Fibroblast of lung (primary cell): Measurements from ENCODE around the gene SLC2A5. TPM values are rescaled to one million over a fixed set of nuclear protein-coding genes. Genes with fewer than 3 reads are reported as not detected.
"Not testable (repeated sequence)": the region's sequence is repeated elsewhere in the genome, so short reads cannot be mapped to it uniquely, and the experiment has no call there.

Source experiments
- DNase-seq, 2 donors: peaks; one replicate each; pipeline versions ENCODE4 v3.0.0 to v3.0.0-alpha.2; 2010; ENCODE audit warnings: low read depth in 2 of 2
- H2AFZ ChIP-seq: 2 replicates; pipeline ENCODE4 v1.5.1; 2012; ENCODE audit warnings: low read length, control low read depth, inconsistent platforms
- H3K27ac ChIP-seq: 2 replicates; pipeline ENCODE4 v1.5.1; 2011; ENCODE audit warnings: low read length, control low read depth; ENCODE audit not compliant: insufficient read depth
- H3K27me3 ChIP-seq: 2 replicates; pipeline ENCODE4 v1.5.1; 2011; ENCODE audit warnings: mild to moderate bottlenecking, low read length; ENCODE audit not compliant: control insufficient read depth, insufficient read depth
- H3K36me3 ChIP-seq: 2 replicates; pipeline ENCODE4 v1.5.1; 2011; ENCODE audit warnings: low read length; ENCODE audit not compliant: control insufficient read depth, insufficient read depth
- H3K4me1 ChIP-seq: 2 replicates; pipeline ENCODE4 v1.5.1; 2011; ENCODE audit warnings: low read length; ENCODE audit not compliant: control insufficient read depth, insufficient read depth; ENCODE audit errors: extremely low read depth
- H3K4me2 ChIP-seq: 2 replicates; pipeline ENCODE4 v1.5.1; 2011; ENCODE audit warnings: low read length, control low read depth; ENCODE audit not compliant: insufficient read depth; ENCODE audit errors: extremely low read depth
- H3K4me3 ChIP-seq, 4 experiments: fragments of 200-600 bp in 1 of 4; sonication (generic) in 1 of 4; replicated peaks in 1 of 4; 2 replicates each; pipeline ENCODE4 v1.5.1; 2011 to 2016; ENCODE audit warnings: low read length in 4 of 4, low read depth in 3 of 4, mild to moderate bottlenecking in 3 of 4, control low read depth in 2 of 4, inconsistent platforms in 1 of 4, mixed read lengths in 1 of 4; ENCODE audit not compliant: insufficient read depth in 1 of 4; ENCODE audit errors: control extremely low read depth in 1 of 4
- H3K79me2 ChIP-seq: 2 replicates; pipeline ENCODE4 v1.5.1; 2012; ENCODE audit warnings: mild to moderate bottlenecking, low read length, inconsistent platforms; ENCODE audit not compliant: control insufficient read depth, insufficient read depth
- H3K9ac ChIP-seq: 2 replicates; pipeline ENCODE4 v1.5.1; 2011; ENCODE audit warnings: mild to moderate bottlenecking, low read length, control low read depth; ENCODE audit not compliant: insufficient read depth
- H3K9me3 ChIP-seq: 2 replicates; pipeline ENCODE4 v1.5.1; 2012; ENCODE audit warnings: low read depth, low read length; ENCODE audit not compliant: control insufficient read depth, insufficient read depth
- H4K20me1 ChIP-seq: 2 replicates; pipeline ENCODE4 v1.5.1; 2011; ENCODE audit warnings: low read length; ENCODE audit not compliant: control insufficient read depth, insufficient read depth; ENCODE audit errors: extremely low read depth
- EZH2 ChIP-seq: IDR thresholded peaks from 2 replicates; pipeline ENCODE4 v1.5.1; 2012; ENCODE audit warnings: low read length, control low read depth, mild to moderate bottlenecking; ENCODE audit errors: missing control alignments
- polyA plus RNA-seq, 2 donors: library from polyadenylated mRNA; depleted of rRNA in 1 of 2; stranded (reverse) in 1 of 2; unstranded in 1 of 2; fragments of >200 nt; gene quantifications; 2 replicates each; pipeline ENCODE4 v1.2.1, GENCODE V29; 2011 to 2012; ENCODE audit warnings: missing spikeins in 1 of 2
- total RNA-seq: library from RNA; depleted of rRNA; stranded (reverse); fragments of >200 nt; gene quantifications from 2 replicates; pipeline ENCODE4 v1.2.1, GENCODE V29; 2014
- TF ChIP-seq, protein P1 (sequence below), 2 donors: IDR thresholded peaks in 1 of 2; conservative IDR thresholded peaks in 1 of 2; 1 replicate in 1 of 2; 2 replicates in 1 of 2; pipeline ENCODE4 v1.5.1; 2011 to 2012; ENCODE audit warnings: low read length in 2 of 2, control low read depth in 1 of 2, inconsistent platforms in 1 of 2, low read depth in 1 of 2, mild to moderate bottlenecking in 1 of 2

SLC2A5 gene
- total and polyA plus RNA-seq, 2 donors (not counting 1 experiment from before 2014, with no cell fraction given) = 0.83 to 5.8 TPM

- no peak for DNase-seq
- Histone ChIP-seq H3K79me2 (no peaks in the 10 kb centered on the region), H2AFZ (no peak overlapping the region), H3K27me3 (no peaks in the 10 kb centered on the region), H3K9me3 (no peaks in the 10 kb centered on the region), H3K4me3 (no peak overlapping the region), H3K4me1 (no peaks in the 10 kb centered on the region), H3K9ac (no peak overlapping the region), H3K27ac (no peak overlapping the region), H4K20me1 (no peaks in the 10 kb centered on the region), H3K4me2 (no peak overlapping the region), H3K36me3 (no peaks in the 10 kb centered on the region)
- TF ChIP-seq, protein P1, sequence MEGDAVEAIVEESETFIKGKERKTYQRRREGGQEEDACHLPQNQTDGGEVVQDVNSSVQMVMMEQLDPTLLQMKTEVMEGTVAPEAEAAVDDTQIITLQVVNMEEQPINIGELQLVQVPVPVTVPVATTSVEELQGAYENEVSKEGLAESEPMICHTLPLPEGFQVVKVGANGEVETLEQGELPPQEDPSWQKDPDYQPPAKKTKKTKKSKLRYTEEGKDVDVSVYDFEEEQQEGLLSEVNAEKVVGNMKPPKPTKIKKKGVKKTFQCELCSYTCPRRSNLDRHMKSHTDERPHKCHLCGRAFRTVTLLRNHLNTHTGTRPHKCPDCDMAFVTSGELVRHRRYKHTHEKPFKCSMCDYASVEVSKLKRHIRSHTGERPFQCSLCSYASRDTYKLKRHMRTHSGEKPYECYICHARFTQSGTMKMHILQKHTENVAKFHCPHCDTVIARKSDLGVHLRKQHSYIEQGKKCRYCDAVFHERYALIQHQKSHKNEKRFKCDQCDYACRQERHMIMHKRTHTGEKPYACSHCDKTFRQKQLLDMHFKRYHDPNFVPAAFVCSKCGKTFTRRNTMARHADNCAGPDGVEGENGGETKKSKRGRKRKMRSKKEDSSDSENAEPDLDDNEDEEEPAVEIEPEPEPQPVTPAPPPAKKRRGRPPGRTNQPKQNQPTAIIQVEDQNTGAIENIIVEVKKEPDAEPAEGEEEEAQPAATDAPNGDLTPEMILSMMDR (conservative IDR thresholded peaks at IDR 0.05 in 1 of 2, IDR thresholded peaks at IDR 0.05 in 1 of 2; ENCODE audit: low read depth in 1 of 2, low read length in 2 of 2) = no peak
- TF ChIP-seq EZH2 = no peak
Measured at GRCh38 chr1:9035226-9035625, 34.2 kb downstream of the SLC2A5 start.

- TF ChIP-seq, protein P1 (conservative IDR thresholded peaks at IDR 0.05 in 1 of 2, IDR thresholded peaks at IDR 0.05 in 1 of 2; ENCODE audit: low read depth in 1 of 2, low read length in 2 of 2) = no peak
- Histone ChIP-seq H3K27ac (no peak overlapping the region), H2AFZ (no peak overlapping the region), H3K4me2 (no peak overlapping the region), H3K9ac (no peak overlapping the region), H3K79me2 (no peaks in the 10 kb centered on the region), H3K4me3 (no peak overlapping the region), H4K20me1 (no peaks in the 10 kb centered on the region), H3K4me1 (peaks cover 2% of the 10 kb centered on the region), H3K9me3 (no peaks in the 10 kb centered on the region), H3K27me3 (no peaks in the 10 kb centered on the region), H3K36me3 (no peaks in the 10 kb centered on the region)
- no peak for DNase-seq
Measured at GRCh38 chr1:9033363-9033762, 36.1 kb downstream of the SLC2A5 start.

DNA sequence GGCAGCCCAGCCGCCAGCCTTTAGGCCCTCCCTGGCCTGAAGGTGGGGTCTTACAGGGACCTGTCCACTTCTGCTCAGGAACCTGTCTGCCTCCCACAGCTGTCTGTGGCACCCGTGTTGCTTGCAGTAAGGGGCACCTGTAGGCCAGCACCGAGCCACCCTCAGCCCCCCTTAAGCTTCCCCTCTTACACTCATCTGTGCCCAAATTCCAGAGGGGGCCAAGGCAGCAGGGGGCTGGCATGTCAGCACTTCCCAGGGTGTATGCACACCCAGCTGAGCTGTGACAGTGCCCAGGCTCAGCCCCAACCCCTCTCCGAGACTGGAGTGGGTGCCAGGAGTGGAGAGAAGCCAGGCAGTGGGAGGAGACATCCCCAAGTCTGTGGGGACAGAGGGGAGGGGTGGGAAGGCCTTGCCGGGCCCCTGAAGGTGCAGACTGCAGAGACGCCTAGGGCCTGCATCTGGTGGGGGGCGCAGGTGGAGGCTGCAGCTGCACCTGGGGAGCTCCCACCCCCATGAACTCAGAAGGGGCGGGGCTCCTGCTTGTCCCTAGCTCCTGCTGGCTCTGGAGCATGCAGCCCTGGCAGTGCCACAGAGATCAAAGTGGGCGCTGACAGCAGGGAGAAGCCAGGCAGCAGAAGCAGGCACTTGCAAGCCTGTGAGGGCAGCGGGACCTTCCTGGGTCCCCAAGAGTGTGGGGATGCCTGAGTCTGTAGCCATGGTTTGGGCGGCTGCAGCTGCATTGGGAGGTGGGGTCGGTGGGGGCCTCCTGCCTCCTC, 37.8 kb downstream of the SLC2A5 start:
- Histone ChIP-seq H3K27ac (no peak overlapping the region), H3K4me3 (no peak overlapping the region), H3K9me3 (no peaks in the 10 kb centered on the region), H3K79me2 (no peaks in the 10 kb centered on the region), H3K36me3 (no peaks in the 10 kb centered on the region), H3K4me2 (no peak overlapping the region), H4K20me1 (no peaks in the 10 kb centered on the region), H3K9ac (no peak overlapping the region), H3K27me3 (no peaks in the 10 kb centered on the region), H3K4me1 (peaks cover 2% of the 10 kb centered on the region), H2AFZ (no peak overlapping the region)
- TF ChIP-seq, protein P1 (conservative IDR thresholded peaks at IDR 0.05 in 1 of 2, IDR thresholded peaks at IDR 0.05 in 1 of 2; ENCODE audit: low read depth in 1 of 2, low read length in 2 of 2) = no peak
- TF ChIP-seq EZH2 = no peak
- DNase-seq = no peak

DNA sequence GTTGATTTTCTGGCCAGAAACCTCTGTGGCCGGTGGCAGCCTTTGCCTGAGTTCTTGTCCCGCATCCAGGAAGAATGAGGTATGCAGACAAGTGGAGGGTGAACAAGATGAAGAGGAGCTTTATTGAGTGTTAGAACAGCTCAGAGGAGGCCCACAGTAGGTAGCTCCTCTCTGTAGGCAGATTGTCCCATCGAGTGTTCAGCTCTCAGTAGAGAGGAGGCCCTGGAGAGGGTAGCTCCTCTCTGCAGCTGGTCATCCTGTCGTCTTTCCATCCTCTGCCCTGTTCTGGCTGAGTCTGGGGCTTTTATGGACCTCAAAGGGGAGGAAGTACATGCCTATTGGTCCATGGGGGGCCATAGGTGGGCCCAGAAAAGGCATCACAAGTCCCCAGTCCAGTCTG, 38.4 kb downstream of the SLC2A5 start:
- H3K79me2 ChIP-seq, H3K27me3 ChIP-seq, DNase-seq, H3K27ac ChIP-seq, H4K20me1 ChIP-seq, H3K9ac ChIP-seq, H3K36me3 ChIP-seq, H3K4me3 ChIP-seq, H3K9me3 ChIP-seq, H3K4me1 ChIP-seq, H2AFZ ChIP-seq, H3K4me2 ChIP-seq: not testable (repeated sequence)
